ENCODE results near the gene ZP1.

DNA sequence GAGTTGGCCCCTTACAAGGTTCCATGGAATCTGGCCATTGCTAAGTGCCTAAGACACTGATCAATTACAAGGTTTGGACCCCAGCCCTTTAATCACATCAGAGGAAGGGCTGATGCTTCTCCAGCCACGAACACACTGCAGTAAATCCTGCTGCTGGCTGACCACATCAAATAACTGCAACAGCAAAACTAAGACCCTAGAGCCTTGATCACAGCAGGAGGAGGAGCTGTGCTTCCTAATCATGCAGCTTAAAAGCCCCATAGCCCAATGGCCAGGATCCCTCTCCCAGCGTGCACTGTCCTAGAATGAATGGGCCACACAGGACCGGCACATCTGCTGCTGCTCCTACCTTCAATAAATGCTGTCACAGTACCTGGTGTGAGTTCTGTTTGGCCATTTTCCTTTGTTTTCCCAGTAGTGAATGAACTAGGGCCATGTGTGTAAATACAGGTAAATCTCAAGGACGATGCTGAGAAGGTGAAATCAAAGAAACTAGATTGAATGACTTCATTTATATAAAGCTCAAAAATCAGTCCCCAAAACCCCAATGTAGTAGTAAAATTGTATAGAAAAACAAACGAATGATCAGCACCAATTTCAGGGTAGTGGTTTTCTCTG is 12.7 kb downstream of the ZP1 start:
- no peak for TF ChIP-seq POLR2AphosphoS5 (IDR thresholded peaks at IDR 0.05)
- TF ChIP-seq, protein P1, sequence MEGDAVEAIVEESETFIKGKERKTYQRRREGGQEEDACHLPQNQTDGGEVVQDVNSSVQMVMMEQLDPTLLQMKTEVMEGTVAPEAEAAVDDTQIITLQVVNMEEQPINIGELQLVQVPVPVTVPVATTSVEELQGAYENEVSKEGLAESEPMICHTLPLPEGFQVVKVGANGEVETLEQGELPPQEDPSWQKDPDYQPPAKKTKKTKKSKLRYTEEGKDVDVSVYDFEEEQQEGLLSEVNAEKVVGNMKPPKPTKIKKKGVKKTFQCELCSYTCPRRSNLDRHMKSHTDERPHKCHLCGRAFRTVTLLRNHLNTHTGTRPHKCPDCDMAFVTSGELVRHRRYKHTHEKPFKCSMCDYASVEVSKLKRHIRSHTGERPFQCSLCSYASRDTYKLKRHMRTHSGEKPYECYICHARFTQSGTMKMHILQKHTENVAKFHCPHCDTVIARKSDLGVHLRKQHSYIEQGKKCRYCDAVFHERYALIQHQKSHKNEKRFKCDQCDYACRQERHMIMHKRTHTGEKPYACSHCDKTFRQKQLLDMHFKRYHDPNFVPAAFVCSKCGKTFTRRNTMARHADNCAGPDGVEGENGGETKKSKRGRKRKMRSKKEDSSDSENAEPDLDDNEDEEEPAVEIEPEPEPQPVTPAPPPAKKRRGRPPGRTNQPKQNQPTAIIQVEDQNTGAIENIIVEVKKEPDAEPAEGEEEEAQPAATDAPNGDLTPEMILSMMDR (IDR thresholded peaks at IDR 0.05): no peak
- TF ChIP-seq EP300 (IDR thresholded peaks at IDR 0.05; ENCODE audit: low read depth): no peak
